HL-60 (cell line): Measurements from ENCODE around the gene PDRG1.

Source experiments
- CTCF ChIP-seq: IDR thresholded peaks from one replicate; pipeline ENCODE4 v1.5.1; 2011; ENCODE audit warnings: low read length, control low read depth, inconsistent platforms; ENCODE audit not compliant: insufficient read depth
- REST ChIP-seq: IDR thresholded peaks from 2 replicates; pipeline ENCODE4 v1.6.1; 2012; ENCODE audit warnings: low read depth; ENCODE audit not compliant: insufficient replicate concordance

GRCh38 chr20:31918466-31919105, 33.3 kb downstream of the PDRG1 start:
- TF ChIP-seq CTCF, result no peak
- TF ChIP-seq REST, result no peak
